ENCODE measurements around the gene TMED1.
"Not testable (repeated sequence)": the region's sequence is repeated elsewhere in the genome, so short reads cannot be mapped to it uniquely, and the experiment has no call there.

TMED1 gene

GRCh38 chr19:10848230-10848856, 12.3 kb upstream of the TMED1 start, which contains the start of gene C19orf38:
Gene C19orf38 (plus strand): TSS chr19:10848415. CDS start chr19:10848509, 94 bp downstream.
- no peaks in the 10 kb centered on the region for H3K27me3 ChIP-seq (ENCODE audit: control insufficient read depth in 1 of 2, insufficient read depth in 2 of 2, low read length in 2 of 2)
- no peak within 1 kb of the TSS for H3K4me3 ChIP-seq (ENCODE audit: low read depth in 1 of 2, low read length in 2 of 2)
- no peak within 1 kb of the TSS for H3K9ac ChIP-seq (ENCODE audit: low read depth in 1 of 2, low read length in 2 of 2)
- H3K36me3 ChIP-seq (ENCODE audit: control insufficient read depth in 1 of 2, insufficient read depth in 2 of 2, low read length in 2 of 2), result no peaks in the 10 kb centered on the region
- H3K27ac ChIP-seq (ENCODE audit: low read depth, low read length), result no peak within 1 kb of the TSS
- no peaks in the 10 kb centered on the region for H3K9me3 ChIP-seq (ENCODE audit: control insufficient read depth in 1 of 2, low read length in 2 of 2)
- no peaks in the 10 kb centered on the region for H3K4me1 ChIP-seq (ENCODE audit: control insufficient read depth in 1 of 2, insufficient read depth in 2 of 2, low read length in 2 of 2)

GRCh38 chr19:10846500-10847202, 10.6 kb upstream of the TMED1 start:
- H3K4me1 ChIP-seq (ENCODE audit: control insufficient read depth in 1 of 2, insufficient read depth in 2 of 2, low read length in 2 of 2), result no peaks in the 10 kb centered on the region
- H3K9ac ChIP-seq (ENCODE audit: low read depth in 1 of 2, low read length in 2 of 2), result no peak overlapping the region
- no peak overlapping the region for H3K27ac ChIP-seq (ENCODE audit: low read depth, low read length)
- no peak overlapping the region for H3K4me3 ChIP-seq (ENCODE audit: low read depth in 1 of 2, low read length in 2 of 2)
- no peaks in the 10 kb centered on the region for H3K27me3 ChIP-seq (ENCODE audit: control insufficient read depth in 1 of 2, insufficient read depth in 2 of 2, low read length in 2 of 2)
- H3K36me3 ChIP-seq (ENCODE audit: control insufficient read depth in 1 of 2, insufficient read depth in 2 of 2, low read length in 2 of 2), result no peaks in the 10 kb centered on the region
- no peaks in the 10 kb centered on the region for H3K9me3 ChIP-seq (ENCODE audit: control insufficient read depth in 1 of 2, low read length in 2 of 2)

GRCh38 chr19:10842788-10843187, 6.8 kb upstream of the TMED1 start:
- no peak overlapping the region for H3K9ac ChIP-seq (ENCODE audit: low read depth in 1 of 2, low read length in 2 of 2)
- no peaks in the 10 kb centered on the region for H3K9me3 ChIP-seq (ENCODE audit: control insufficient read depth in 1 of 2, low read length in 2 of 2)

GRCh38 chr19:10839114-10840050, 3.4 kb upstream of the TMED1 start:
- Histone ChIP-seq H3K27ac (ENCODE audit: low read depth, low read length) (no peak overlapping the region), H3K9me3 (ENCODE audit: control insufficient read depth in 1 of 2, low read length in 2 of 2) (peaks cover 0 to 4% of the 10 kb centered on the region in 2 donors), H3K4me3 (ENCODE audit: low read depth in 1 of 2, low read length in 2 of 2) (no peak overlapping the region), H3K4me1 (ENCODE audit: control insufficient read depth in 1 of 2, insufficient read depth in 2 of 2, low read length in 2 of 2) (peaks cover 5 to 15% of the 10 kb centered on the region in 2 donors), H3K36me3 (ENCODE audit: control insufficient read depth in 1 of 2, insufficient read depth in 2 of 2, low read length in 2 of 2) (no peaks in the 10 kb centered on the region), H3K27me3 (ENCODE audit: control insufficient read depth in 1 of 2, insufficient read depth in 2 of 2, low read length in 2 of 2) (no peaks in the 10 kb centered on the region), H3K9ac (ENCODE audit: low read depth in 1 of 2, low read length in 2 of 2) (no peak overlapping the region)

More at GRCh38 chr19:10842788-10843187, 6.8 kb upstream of the TMED1 start:
- no peaks in the 10 kb centered on the region for H3K27me3 ChIP-seq (ENCODE audit: control insufficient read depth in 1 of 2, insufficient read depth in 2 of 2, low read length in 2 of 2)
- H3K4me3 ChIP-seq (ENCODE audit: low read depth in 1 of 2, low read length in 2 of 2), result no peak overlapping the region
- no peaks in the 10 kb centered on the region for H3K4me1 ChIP-seq (ENCODE audit: control insufficient read depth in 1 of 2, insufficient read depth in 2 of 2, low read length in 2 of 2)
- no peaks in the 10 kb centered on the region for H3K36me3 ChIP-seq (ENCODE audit: control insufficient read depth in 1 of 2, insufficient read depth in 2 of 2, low read length in 2 of 2)
- no peak overlapping the region for H3K27ac ChIP-seq (ENCODE audit: low read depth, low read length)

- Histone ChIP-seq H3K27ac (ENCODE audit: low read depth, low read length) (no peak overlapping the region), H3K36me3 (ENCODE audit: control insufficient read depth in 1 of 2, insufficient read depth in 2 of 2, low read length in 2 of 2) (peaks cover 0 to 4% of the 10 kb centered on the region in 2 donors), H3K9me3 (ENCODE audit: control insufficient read depth in 1 of 2, low read length in 2 of 2) (peaks cover 0 to 4% of the 10 kb centered on the region in 2 donors), H3K4me1 (ENCODE audit: control insufficient read depth in 1 of 2, insufficient read depth in 2 of 2, low read length in 2 of 2) (peaks cover 5 to 15% of the 10 kb centered on the region in 2 donors), H3K27me3 (ENCODE audit: control insufficient read depth in 1 of 2, insufficient read depth in 2 of 2, low read length in 2 of 2) (no peaks in the 10 kb centered on the region), H3K4me3 (ENCODE audit: low read depth in 1 of 2, low read length in 2 of 2) (no peak overlapping the region), H3K9ac (ENCODE audit: low read depth in 1 of 2, low read length in 2 of 2) (no peak overlapping the region)
Observed at GRCh38 chr19:10838377-10838776, 2.4 kb upstream of the TMED1 start.

- H3K9me3 ChIP-seq (ENCODE audit: control insufficient read depth in 1 of 2, low read length in 2 of 2); H3K27me3 ChIP-seq (ENCODE audit: control insufficient read depth in 1 of 2, insufficient read depth in 2 of 2, low read length in 2 of 2); H3K9ac ChIP-seq (ENCODE audit: low read depth in 1 of 2, low read length in 2 of 2); H3K4me3 ChIP-seq (ENCODE audit: low read depth in 1 of 2, low read length in 2 of 2); H3K27ac ChIP-seq (ENCODE audit: low read depth, low read length): not testable (repeated sequence)
- Histone ChIP-seq H3K4me1 (ENCODE audit: control insufficient read depth in 1 of 2, insufficient read depth in 2 of 2, low read length in 2 of 2) (peaks cover 5 to 15% of the 10 kb centered on the region in 2 donors), H3K36me3 (ENCODE audit: control insufficient read depth in 1 of 2, insufficient read depth in 2 of 2, low read length in 2 of 2) (peaks cover 0 to 11% of the 10 kb centered on the region in 2 donors)
Observed at GRCh38 chr19:10837649-10838048, 1.6 kb upstream of the TMED1 start.

- H3K27ac ChIP-seq (ENCODE audit: low read depth, low read length), result peak overlapping the region; percentile 99
- no peaks in the 10 kb centered on the region for H3K27me3 ChIP-seq (ENCODE audit: control insufficient read depth in 1 of 2, insufficient read depth in 2 of 2, low read length in 2 of 2)
- H3K9ac ChIP-seq (ENCODE audit: low read depth in 1 of 2, low read length in 2 of 2), result peak overlapping the region; percentile 84 to 87
- H3K9me3 ChIP-seq (ENCODE audit: control insufficient read depth in 1 of 2, low read length in 2 of 2), result peaks cover 0 to 4% of the 10 kb centered on the region in 2 donors
- peaks cover 5 to 15% of the 10 kb centered on the region in 2 donors for H3K4me1 ChIP-seq (ENCODE audit: control insufficient read depth in 1 of 2, insufficient read depth in 2 of 2, low read length in 2 of 2)
- peaks cover 9 to 21% of the 10 kb centered on the region in 2 donors for H3K36me3 ChIP-seq (ENCODE audit: control insufficient read depth in 1 of 2, insufficient read depth in 2 of 2, low read length in 2 of 2)
- peak overlapping the region; percentile 80 to 83 for H3K4me3 ChIP-seq (ENCODE audit: low read depth in 1 of 2, low read length in 2 of 2)
Observed at GRCh38 chr19:10836479-10837330, 693 bp upstream of the TMED1 start.

- H3K27me3 ChIP-seq (ENCODE audit: control insufficient read depth in 1 of 2, insufficient read depth in 2 of 2, low read length in 2 of 2), result no peaks in the 10 kb centered on the region
- peak overlapping the region; percentile 68 for H3K27ac ChIP-seq (ENCODE audit: low read depth, low read length)
- H3K9ac ChIP-seq (ENCODE audit: low read depth in 1 of 2, low read length in 2 of 2), result peak overlapping the region; percentile 54 to 57
- H3K36me3 ChIP-seq (ENCODE audit: control insufficient read depth in 1 of 2, insufficient read depth in 2 of 2, low read length in 2 of 2), result peaks cover 16 to 34% of the 10 kb centered on the region in 2 donors
- peaks cover 0 to 4% of the 10 kb centered on the region in 2 donors for H3K9me3 ChIP-seq (ENCODE audit: control insufficient read depth in 1 of 2, low read length in 2 of 2)
- peaks cover 5 to 15% of the 10 kb centered on the region in 2 donors for H3K4me1 ChIP-seq (ENCODE audit: control insufficient read depth in 1 of 2, insufficient read depth in 2 of 2, low read length in 2 of 2)
- peak overlapping the region; percentile 80 to 83 for H3K4me3 ChIP-seq (ENCODE audit: low read depth in 1 of 2, low read length in 2 of 2)
Observed at GRCh38 chr19:10835089-10835753, 791 bp downstream of the TMED1 start.

GRCh38 chr19:10832939-10833296, 3.1 kb downstream of the TMED1 start:
- no peaks in the 10 kb centered on the region for H3K27me3 ChIP-seq (ENCODE audit: control insufficient read depth in 1 of 2, insufficient read depth in 2 of 2, low read length in 2 of 2)
- H3K9ac ChIP-seq (ENCODE audit: low read depth in 1 of 2, low read length in 2 of 2), result no peak overlapping the region
- peaks cover 30 to 47% of the 10 kb centered on the region in 2 donors for H3K36me3 ChIP-seq (ENCODE audit: control insufficient read depth in 1 of 2, insufficient read depth in 2 of 2, low read length in 2 of 2)
- H3K4me1 ChIP-seq (ENCODE audit: control insufficient read depth in 1 of 2, insufficient read depth in 2 of 2, low read length in 2 of 2), result peaks cover 5 to 15% of the 10 kb centered on the region in 2 donors
- peaks cover 0 to 4% of the 10 kb centered on the region in 2 donors for H3K9me3 ChIP-seq (ENCODE audit: control insufficient read depth in 1 of 2, low read length in 2 of 2)
- H3K4me3 ChIP-seq (ENCODE audit: low read depth in 1 of 2, low read length in 2 of 2), result no peak overlapping the region
- no peak overlapping the region for H3K27ac ChIP-seq (ENCODE audit: low read depth, low read length)
